HUES48 (cell line): ENCODE results near the gene FAM3C.

Experiments used
- H3K27ac ChIP-seq: one replicate; pipeline ENCODE4 v1.7.0; 2013; ENCODE audit warnings: low read depth, low read length, inconsistent platforms
- H3K27me3 ChIP-seq: 2 replicates; pipeline ENCODE4 v1.6.1; 2013; ENCODE audit warnings: mild to moderate bottlenecking, low read length; ENCODE audit not compliant: control insufficient read depth, insufficient read depth
- H3K36me3 ChIP-seq: 2 replicates; pipeline ENCODE4 v1.6.1; 2013; ENCODE audit warnings: low read length; ENCODE audit not compliant: control insufficient read depth, insufficient read depth
- H3K4me1 ChIP-seq: 2 replicates; pipeline ENCODE4 v1.6.1; 2013; ENCODE audit warnings: mild to moderate bottlenecking, low read length; ENCODE audit not compliant: control insufficient read depth, insufficient read depth
- H3K4me3 ChIP-seq: 2 replicates; pipeline ENCODE4 v1.5.1; 2013; ENCODE audit warnings: mild to moderate bottlenecking, low read depth, low read length
- H3K9ac ChIP-seq: 2 replicates; pipeline ENCODE4 v1.6.1; 2013; ENCODE audit warnings: mild to moderate bottlenecking, low read depth, low read length, moderate library complexity
- H3K9me3 ChIP-seq: 2 replicates; pipeline ENCODE4 v1.6.1; 2013; ENCODE audit warnings: low read length; ENCODE audit not compliant: control insufficient read depth, insufficient read depth

Gene FAM3C

DNA sequence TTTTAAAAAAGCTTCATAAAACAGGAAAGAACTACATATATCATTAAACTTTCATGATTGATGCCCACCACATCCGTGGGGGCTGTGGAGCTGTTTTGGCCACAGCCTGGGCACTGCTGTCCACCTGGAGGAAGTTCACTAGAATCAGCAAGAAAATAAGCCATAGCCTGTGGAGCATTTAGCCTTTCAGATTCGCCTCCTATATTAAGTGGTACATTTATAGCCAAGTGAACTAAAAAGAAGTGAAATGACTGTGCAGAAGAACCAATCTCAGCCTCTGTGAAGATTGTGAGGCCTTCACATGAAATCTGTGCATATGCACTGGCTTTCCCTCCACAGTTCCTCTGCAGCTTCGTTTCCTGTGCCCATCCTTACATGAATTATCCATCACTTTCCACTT lies 43.8 kb downstream of the FAM3C start:
- H3K36me3 ChIP-seq = peaks cover 61% of the 10 kb centered on the region

DNA sequence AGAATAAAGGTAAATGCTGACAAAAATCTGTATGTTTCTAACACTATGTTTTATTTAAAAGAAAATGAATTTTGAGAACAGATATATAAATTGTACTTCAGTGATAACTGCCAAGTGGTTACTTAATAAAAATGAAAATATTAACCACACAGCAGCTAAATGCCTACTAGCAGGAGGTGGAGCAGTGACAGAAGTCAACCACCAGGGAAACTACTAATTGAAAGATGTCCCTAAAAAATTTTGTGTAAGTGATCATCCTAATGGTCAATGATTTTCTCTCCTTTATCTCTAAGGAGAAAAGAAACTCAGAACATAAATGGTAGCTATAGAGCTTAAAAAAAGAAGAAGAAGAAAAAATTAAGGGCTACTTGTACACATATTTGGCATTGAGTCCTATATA lies 44.4 kb downstream of the FAM3C start:
- H3K9me3 ChIP-seq = no peaks in the 10 kb centered on the region
- no peaks in the 10 kb centered on the region for H3K4me1 ChIP-seq
- no peak overlapping the region for H3K27ac ChIP-seq
- no peak overlapping the region for H3K4me3 ChIP-seq
- H3K9ac ChIP-seq = no peak overlapping the region
- no peaks in the 10 kb centered on the region for H3K27me3 ChIP-seq
- peaks cover 61% of the 10 kb centered on the region for H3K36me3 ChIP-seq

More for the DNA sequence above, 43.8 kb downstream of the FAM3C start:
- H3K9me3 ChIP-seq = no peaks in the 10 kb centered on the region
- H3K4me1 ChIP-seq = no peaks in the 10 kb centered on the region
- no peak overlapping the region for H3K4me3 ChIP-seq
- H3K9ac ChIP-seq = no peak overlapping the region
- H3K27ac ChIP-seq = no peak overlapping the region
- no peaks in the 10 kb centered on the region for H3K27me3 ChIP-seq

DNA sequence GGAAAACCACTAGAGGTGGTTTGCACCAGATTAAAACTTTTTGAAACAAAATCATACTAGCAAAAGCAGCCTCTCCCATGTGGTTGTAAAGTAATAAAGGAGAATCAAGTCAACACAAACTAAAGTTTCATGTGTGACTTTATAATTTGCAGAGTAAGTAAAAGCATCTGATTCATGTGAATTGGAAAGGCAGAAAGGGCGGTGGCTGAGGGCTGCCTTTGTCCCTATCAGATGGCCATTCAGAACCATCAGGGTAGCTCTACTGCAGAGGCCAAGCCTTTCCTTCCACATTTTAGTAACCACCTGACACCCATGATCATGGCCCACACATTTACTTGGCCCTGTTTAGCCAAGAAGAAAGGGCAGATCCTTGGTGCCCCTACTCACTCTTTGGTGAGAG lies 51.6 kb downstream of the FAM3C start:
- H3K9me3 ChIP-seq = no peaks in the 10 kb centered on the region
- H3K36me3 ChIP-seq = peaks cover 14% of the 10 kb centered on the region
- H3K4me3 ChIP-seq = no peak overlapping the region
- no peaks in the 10 kb centered on the region for H3K27me3 ChIP-seq
- no peak overlapping the region for H3K9ac ChIP-seq
- H3K27ac ChIP-seq = no peak overlapping the region
- H3K4me1 ChIP-seq = no peaks in the 10 kb centered on the region

DNA sequence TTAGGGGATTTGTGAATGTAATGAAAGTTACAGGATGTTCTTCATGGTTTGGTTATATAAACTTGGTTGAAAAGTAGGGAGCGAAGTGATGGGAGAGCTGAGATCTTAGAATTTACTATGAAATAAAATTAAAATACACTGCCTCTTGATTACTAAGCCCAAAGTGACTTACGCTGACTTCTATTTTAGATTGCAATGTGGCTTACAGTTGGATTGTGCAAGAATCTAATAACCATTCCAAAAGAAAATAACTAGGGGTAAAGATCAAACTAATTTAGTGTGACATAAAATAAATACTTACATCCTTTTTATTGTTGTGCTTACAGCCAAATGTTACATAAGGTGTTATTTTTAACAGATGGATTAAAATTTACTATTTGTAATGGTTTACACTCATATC lies 52.0 kb downstream of the FAM3C start:
- no peaks in the 10 kb centered on the region for H3K4me1 ChIP-seq
- H3K4me3 ChIP-seq = no peak overlapping the region
- peaks cover 14% of the 10 kb centered on the region for H3K36me3 ChIP-seq

DNA sequence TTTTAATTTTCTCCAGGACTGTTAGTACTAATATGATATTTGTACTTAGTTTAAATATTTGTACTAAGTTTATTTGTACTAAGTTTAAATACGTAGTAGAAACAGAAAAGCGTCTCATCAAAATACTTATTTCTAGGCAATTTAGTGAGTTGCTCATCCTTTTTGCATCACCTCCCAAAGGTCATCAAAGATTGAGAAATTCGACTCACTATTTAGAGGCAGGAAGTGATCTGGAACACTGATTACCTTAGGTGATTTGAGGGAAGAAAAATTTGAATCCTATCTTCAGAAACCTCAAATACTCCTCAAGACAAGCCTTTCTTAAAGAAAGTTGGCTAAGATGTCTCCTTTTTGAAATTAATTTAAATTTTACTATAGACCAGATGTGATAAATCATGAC lies 52.8 kb downstream of the FAM3C start:
- no peak overlapping the region for H3K9ac ChIP-seq
- H3K4me3 ChIP-seq = no peak overlapping the region
- peaks cover 14% of the 10 kb centered on the region for H3K36me3 ChIP-seq
- no peaks in the 10 kb centered on the region for H3K9me3 ChIP-seq
- H3K27ac ChIP-seq = no peak overlapping the region
- no peaks in the 10 kb centered on the region for H3K27me3 ChIP-seq
- H3K4me1 ChIP-seq = no peaks in the 10 kb centered on the region

More for the DNA sequence above, 52.0 kb downstream of the FAM3C start:
- no peak overlapping the region for H3K9ac ChIP-seq
- no peaks in the 10 kb centered on the region for H3K9me3 ChIP-seq
- H3K27me3 ChIP-seq = no peaks in the 10 kb centered on the region
- H3K27ac ChIP-seq = no peak overlapping the region

DNA sequence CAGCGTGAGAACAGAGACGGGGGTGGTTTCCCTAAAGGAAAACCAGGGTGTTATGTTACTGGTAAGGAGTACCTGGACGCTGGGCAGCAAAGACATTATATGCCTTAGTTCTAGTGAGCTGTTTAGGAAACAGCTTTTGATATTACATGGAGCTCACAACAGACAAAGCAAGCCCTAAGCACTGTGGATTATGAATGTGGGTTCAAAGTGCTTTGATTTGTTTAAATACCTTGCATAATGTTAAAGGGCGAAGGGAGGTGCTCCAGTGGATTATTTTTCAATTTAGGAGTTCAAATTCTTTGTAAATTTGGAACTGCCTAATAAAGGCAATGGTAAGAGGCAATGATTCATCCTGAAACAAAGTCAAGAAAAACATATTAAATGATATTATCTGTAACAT lies 53.5 kb downstream of the FAM3C start:
- Histone ChIP-seq H3K27ac (no peak overlapping the region), H3K27me3 (no peaks in the 10 kb centered on the region), H3K4me3 (no peak overlapping the region), H3K36me3 (peaks cover 14% of the 10 kb centered on the region), H3K9ac (no peak overlapping the region), H3K9me3 (no peaks in the 10 kb centered on the region), H3K4me1 (no peaks in the 10 kb centered on the region)

DNA sequence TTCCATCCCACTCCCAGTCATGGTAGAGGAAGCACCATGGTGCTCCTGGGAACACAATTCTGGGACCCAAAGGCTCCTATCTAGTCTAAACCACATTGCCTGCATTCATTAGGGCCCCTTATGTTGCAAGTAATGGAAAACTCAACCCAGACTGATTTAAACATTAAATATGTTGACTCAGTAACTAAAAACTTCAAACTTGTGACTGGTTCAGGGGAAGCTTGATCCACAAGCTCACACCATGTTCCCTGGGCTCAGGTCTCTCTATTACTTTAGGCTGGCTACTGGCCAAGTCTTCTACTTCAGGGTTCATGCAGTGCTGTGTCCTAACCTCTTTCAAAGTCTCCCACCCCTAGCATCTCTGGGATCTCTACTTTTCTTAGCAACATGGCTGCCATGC lies 54.2 kb downstream of the FAM3C start:
- no peaks in the 10 kb centered on the region for H3K4me1 ChIP-seq
- H3K27me3 ChIP-seq = no peaks in the 10 kb centered on the region
- peaks cover 8% of the 10 kb centered on the region; the same call in 1 of the 2 replicates for H3K36me3 ChIP-seq
- no peak overlapping the region for H3K9ac ChIP-seq
- H3K27ac ChIP-seq = no peak overlapping the region
- no peak overlapping the region for H3K4me3 ChIP-seq
- H3K9me3 ChIP-seq = no peaks in the 10 kb centered on the region

DNA sequence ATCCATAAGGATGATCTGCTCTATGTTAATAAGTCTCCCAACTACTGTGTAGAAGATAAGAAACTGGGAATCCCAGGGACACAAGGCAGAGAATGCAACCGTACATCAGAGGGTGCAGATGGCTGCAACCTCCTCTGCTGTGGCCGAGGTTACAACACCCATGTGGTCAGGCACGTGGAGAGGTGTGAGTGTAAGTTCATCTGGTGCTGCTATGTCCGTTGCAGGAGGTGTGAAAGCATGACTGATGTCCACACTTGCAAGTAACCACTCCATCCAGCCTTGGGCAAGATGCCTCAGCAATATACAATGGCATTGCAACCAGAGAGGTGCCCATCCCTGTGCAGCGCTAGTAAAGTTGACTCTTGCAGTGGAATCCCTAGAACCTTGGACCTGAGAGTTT lies 57.0 kb downstream of the FAM3C start:
- H3K9ac ChIP-seq = no peak overlapping the region

DNA sequence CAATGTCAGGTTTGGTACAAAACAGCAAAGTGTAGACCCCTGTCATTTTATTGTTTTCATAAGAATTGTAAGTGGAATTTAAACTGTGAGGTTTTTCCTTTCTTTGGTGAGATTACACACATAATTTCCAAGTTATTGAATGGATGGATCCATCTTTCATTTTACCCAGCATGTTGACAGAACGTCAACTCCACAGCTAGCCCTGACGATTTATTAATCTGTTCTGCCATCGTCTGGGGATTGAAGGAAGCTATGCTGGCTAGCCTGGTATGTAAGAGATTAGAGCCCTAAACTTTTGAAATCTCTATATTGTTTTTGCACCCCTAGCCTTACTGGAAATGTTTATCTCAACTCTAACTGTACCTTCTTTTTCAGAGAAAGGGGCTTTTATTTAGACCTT lies 58.7 kb downstream of the FAM3C start:
- Histone ChIP-seq H3K4me3 (no peak overlapping the region), H3K4me1 (no peaks in the 10 kb centered on the region), H3K9ac (no peak overlapping the region)

More for the DNA sequence above, 57.0 kb downstream of the FAM3C start:
- H3K4me1 ChIP-seq = no peaks in the 10 kb centered on the region
- no peaks in the 10 kb centered on the region for H3K27me3 ChIP-seq
- H3K27ac ChIP-seq = no peak overlapping the region
- no peaks in the 10 kb centered on the region for H3K36me3 ChIP-seq
- H3K9me3 ChIP-seq = no peaks in the 10 kb centered on the region
- H3K4me3 ChIP-seq = no peak overlapping the region

DNA sequence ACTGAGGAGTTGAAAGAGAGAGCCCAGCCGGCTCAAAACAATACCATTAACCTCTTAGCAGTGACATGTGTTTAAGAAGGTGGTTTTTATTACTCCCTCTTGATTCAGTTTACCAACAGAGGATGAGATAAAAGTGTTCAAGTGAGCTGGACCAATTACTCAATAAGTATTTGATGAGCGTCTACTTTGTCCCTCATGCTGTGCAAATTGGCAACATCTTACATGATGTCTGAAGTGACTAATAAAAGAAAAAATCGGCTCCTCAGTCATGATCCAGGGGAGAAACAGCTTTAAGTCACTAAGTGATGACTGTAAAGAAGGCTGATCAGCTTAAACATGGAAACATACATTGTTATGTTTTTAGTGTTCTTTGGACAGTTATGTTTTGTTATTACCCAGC lies 59.5 kb downstream of the FAM3C start:
- Histone ChIP-seq H3K4me1 (no peaks in the 10 kb centered on the region), H3K27me3 (peaks cover 8% of the 10 kb centered on the region), H3K36me3 (no peaks in the 10 kb centered on the region), H3K9me3 (no peaks in the 10 kb centered on the region), H3K27ac (no peak overlapping the region), H3K9ac (no peak overlapping the region), H3K4me3 (no peak overlapping the region)

More for the DNA sequence above, 58.7 kb downstream of the FAM3C start:
- Histone ChIP-seq H3K9me3 (no peaks in the 10 kb centered on the region), H3K36me3 (no peaks in the 10 kb centered on the region), H3K27ac (no peak overlapping the region), H3K27me3 (0 out of 2 replicates have a peak, but pooled peaks cover under 1% of the 10 kb centered on the region)

DNA sequence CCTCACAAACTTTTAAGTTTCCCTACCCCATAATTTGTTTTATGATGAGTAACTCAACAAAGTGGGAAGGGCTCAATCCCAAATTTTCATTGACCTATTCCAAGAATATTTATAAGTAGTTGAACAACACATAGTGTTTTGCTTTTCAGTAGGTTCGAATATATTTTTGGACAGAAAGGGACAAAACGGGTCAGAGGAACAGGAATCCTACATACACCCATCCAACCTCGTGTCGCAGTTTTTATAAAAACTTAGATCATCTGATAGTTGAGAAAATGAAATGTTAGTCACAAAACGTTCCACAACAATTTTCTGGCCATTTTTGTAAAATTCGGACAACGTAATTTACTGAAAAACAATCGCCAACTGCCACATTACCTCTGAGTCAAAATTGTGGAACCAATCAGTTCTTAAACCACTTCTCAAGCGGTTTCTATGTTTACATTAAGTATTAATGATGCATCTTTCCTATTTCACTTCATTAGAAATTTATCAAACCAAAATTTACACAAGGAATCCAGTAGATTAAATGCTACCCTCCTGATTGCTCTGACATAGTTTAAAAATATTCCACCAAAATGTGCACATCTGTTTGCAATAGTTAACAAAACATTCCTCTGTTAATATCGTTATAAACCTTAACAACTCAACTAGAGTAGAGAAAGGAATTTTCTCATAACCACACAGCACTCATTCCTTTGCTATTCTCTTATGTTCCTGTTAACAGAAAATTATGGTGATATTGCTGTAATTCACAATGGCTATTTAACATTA lies 61.0 kb downstream of the FAM3C start:
- peaks cover 23% of the 10 kb centered on the region for H3K27me3 ChIP-seq

More for the DNA sequence above, 61.0 kb downstream of the FAM3C start:
- no peaks in the 10 kb centered on the region for H3K36me3 ChIP-seq
- H3K9ac ChIP-seq = no peak overlapping the region
- no peak overlapping the region for H3K4me3 ChIP-seq
- no peak overlapping the region for H3K27ac ChIP-seq
- no peaks in the 10 kb centered on the region for H3K9me3 ChIP-seq
- 0 out of 2 replicates have a peak, but pooled peaks cover 3% of the 10 kb centered on the region for H3K4me1 ChIP-seq
